K562 (cell line): ENCODE measurements around the gene DLAT. TPM values are rescaled to one million over a fixed set of nuclear protein-coding genes. Genes with fewer than 3 reads are reported as not detected.
A peak's percentile ranks its signal among the peaks of the same experiment; 100 is the strongest.

Experiments used
- ATF3 ChIP-seq, 2 experiments: fragments of 450-650 bp in 1 of 2; sonication (generic) in 1 of 2; formaldehyde crosslinking in 1 of 2; IDR thresholded peaks in 1 of 2; conservative IDR thresholded peaks in 1 of 2; 2 replicates each; pipeline versions ENCODE4 v1.6.1 to v1.8.1; 2016 to 2023; ENCODE audit warnings: mild to moderate bottlenecking in 2 of 2, moderate library complexity in 2 of 2, inconsistent platforms in 1 of 2, missing genetic modification reagents in 1 of 2
- BHLHE40 ChIP-seq: IDR thresholded peaks from 2 replicates; pipeline ENCODE4 v1.6.1; 2011; ENCODE audit warnings: low read length, improper control_type of control experiment
- CEBPZ ChIP-seq: fragments of 150-350 bp; IDR thresholded peaks from 2 replicates; pipeline ENCODE4 v1.6.1; 2014; ENCODE audit warnings: low read depth, mild to moderate bottlenecking, low read length, borderline replicate concordance
- FOS ChIP-seq: IDR thresholded peaks from 3 replicates; pipeline ENCODE4 v1.6.1; 2011; ENCODE audit not compliant: insufficient read length; ENCODE audit errors: extremely low read depth
- HDAC2 ChIP-seq: fragments of 450-650 bp; IDR thresholded peaks from 2 replicates; pipeline ENCODE4 v1.6.1; 2016; ENCODE audit warnings: mild to moderate bottlenecking
- KAT7 ChIP-seq: sonication (generic); formaldehyde crosslinking; IDR thresholded peaks from 2 replicates; pipeline ENCODE4 v1.8.0; 2022; ENCODE audit warnings: missing genetic modification reagents, mild to moderate bottlenecking, borderline replicate concordance
- KDM1A ChIP-seq, 2 experiments: fragments of 450-650 bp; IDR thresholded peaks; 2 replicates each; pipeline ENCODE4 v1.6.1; 2016; ENCODE audit warnings: mild to moderate bottlenecking in 2 of 2
- KDM2B ChIP-seq: fragments of 250-450 bp; sonication (Bioruptor Pico); IDR thresholded peaks from 2 replicates; pipeline ENCODE4 v1.8.0; 2021; ENCODE audit warnings: mild to moderate bottlenecking, moderate library complexity
- MTA3 ChIP-seq: fragments of 450-650 bp; formaldehyde crosslinking; IDR thresholded peaks from 2 replicates; pipeline ENCODE4 v1.6.1; 2017; ENCODE audit warnings: mild to moderate bottlenecking, borderline replicate concordance
- NBN ChIP-seq: fragments of 450-650 bp; IDR thresholded peaks from 2 replicates; pipeline ENCODE4 v1.6.1; 2016; ENCODE audit warnings: low read depth, mild to moderate bottlenecking
- NCOA2 ChIP-seq, 2 experiments: fragments of 450-650 bp; IDR thresholded peaks; 2 replicates each; pipeline ENCODE4 v1.6.1; 2018; ENCODE audit warnings: mild to moderate bottlenecking in 2 of 2, moderate library complexity in 1 of 2; ENCODE audit not compliant: partially characterized antibody in 2 of 2
- NFE2 ChIP-seq: IDR thresholded peaks from 2 replicates; pipeline ENCODE4 v1.6.1; 2014; ENCODE audit warnings: antibody characterized with exemption, low read depth
- NR2C1 ChIP-seq, 2 experiments: fragments of 450-650 bp; IDR thresholded peaks; 2 replicates each; pipeline ENCODE4 v1.6.1; 2017; ENCODE audit warnings: mild to moderate bottlenecking in 2 of 2, antibody characterized with exemption in 1 of 2, inconsistent platforms in 1 of 2, missing compliant biosample characterization in 1 of 2, missing genetic modification characterization in 1 of 2
- STAT5A ChIP-seq: IDR thresholded peaks from 2 replicates; pipeline ENCODE4 v1.6.1; 2012; ENCODE audit warnings: low read length, inconsistent platforms, borderline replicate concordance
- TAL1 ChIP-seq: fragments of 450-650 bp; IDR thresholded peaks from 2 replicates; pipeline ENCODE4 v1.6.1; 2016; ENCODE audit warnings: mild to moderate bottlenecking
- TCF3 ChIP-seq: sonication (generic); formaldehyde crosslinking; IDR thresholded peaks from 2 replicates; pipeline ENCODE4 v1.4.0; 2020; ENCODE audit warnings: mild to moderate bottlenecking, missing genetic modification reagents
- TCF7L2 ChIP-seq: fragments of 150-350 bp; IDR thresholded peaks from 2 replicates; pipeline ENCODE4 v1.6.1; 2016; ENCODE audit warnings: low read depth, mild to moderate bottlenecking, low read length, moderate library complexity
- TEAD1 ChIP-seq, 2 experiments: fragments of 450-650 bp in 1 of 2; sonication (generic) in 1 of 2; formaldehyde crosslinking; IDR thresholded peaks; 2 replicates each; pipeline versions ENCODE4 v1.4.0 to v1.8.0; 2020 to 2022; ENCODE audit warnings: mild to moderate bottlenecking in 2 of 2, missing genetic modification reagents in 1 of 2
- TEAD4 ChIP-seq, 2 experiments: sonication (generic) in 1 of 2; formaldehyde crosslinking in 1 of 2; IDR thresholded peaks; 2 replicates each; pipeline versions ENCODE4 v1.6.1 to v1.8.0; 2012 to 2022; ENCODE audit warnings: borderline replicate concordance in 1 of 2, inconsistent platforms in 1 of 2, low read length in 1 of 2, mild to moderate bottlenecking in 1 of 2, missing genetic modification reagents in 1 of 2
- USF2 ChIP-seq: sonication (generic); formaldehyde crosslinking; IDR thresholded peaks from 2 replicates; pipeline ENCODE4 v1.5.0; 2020; ENCODE audit warnings: missing genetic modification reagents
- ZBTB34 ChIP-seq: fragments of 250-450 bp; sonication (Bioruptor Pico); IDR thresholded peaks from 2 replicates; pipeline ENCODE4 v1.8.0; 2021; ENCODE audit warnings: mild to moderate bottlenecking, moderate library complexity
- polyA plus RNA-seq, 8 experiments: library from polyadenylated mRNA; depleted of rRNA in 4 of 8; stranded (reverse) in 5 of 8; unstranded in 3 of 8; fragments of >200 nt; fragmentation: Nextera tagmentation in 2 of 8; fragmentation: Illumina TruSeq in 1 of 8; extraction: Ambion mirVana in 2 of 8; extraction: Trizol in 1 of 8; gene quantifications; 2 replicates each; pipeline versions ENCODE4 v1.2.1 to v1.2.3, GENCODE V29; 2011 to 2014; ENCODE audit warnings: inconsistent platforms in 1 of 8, missing spikeins in 1 of 8
- total RNA-seq, 7 experiments: library from RNA; depleted of rRNA in 6 of 7; stranded (reverse); fragments of >200 nt in 6 of 7; fragmentation: Illumina TruSeq in 2 of 7; extraction: Trizol in 2 of 7; gene quantifications; 2 replicates each; pipeline versions ENCODE4 v1.2.1 to v1.2.3, GENCODE V29; 2011 to 2021; ENCODE audit warnings: low replicate concordance in 1 of 7

The DLAT gene
- total and polyA plus RNA-seq, 9 of the 15 experiments (the other 6 are each of a cell fraction or from before 2014, with no cell fraction given) = 41.7 to 152 (median 105) TPM

- peak; percentile 62; the same call in 1 of the 2 replicates for TF ChIP-seq BHLHE40
- TF ChIP-seq NFE2 = 0 out of 2 replicates have a peak, but pooled peaks have one; percentile 5
- TF ChIP-seq CEBPZ = no peak
- TF ChIP-seq KDM2B = no peak
- no peak for TF ChIP-seq TEAD1 (CRISPR knock-in tag; IDR thresholded peaks at IDR 0.05)
- TF ChIP-seq HDAC2 = peak; percentile 81
- TF ChIP-seq TCF3 (CRISPR knock-in tag) = peak; percentile 61
- TF ChIP-seq KDM1A (IDR thresholded peaks at IDR 0.05) = peak; percentile 77 to 78
- no peak for TF ChIP-seq KAT7 (CRISPR knock-in tag)
- TF ChIP-seq MTA3 = peak; percentile 91
- TF ChIP-seq STAT5A = peak; percentile 84
- 0 out of 2 replicates have a peak, but pooled peaks have one; percentile 34 for TF ChIP-seq TEAD4 (IDR thresholded peaks at IDR 0.05; ENCODE audit: low read length)
- no peak for TF ChIP-seq TEAD4 (CRISPR knock-in tag; IDR thresholded peaks at IDR 0.05; ENCODE audit: borderline replicate concordance)
- peak; percentile 85 for TF ChIP-seq ATF3 (IDR thresholded peaks at IDR 0.05)
- TF ChIP-seq ATF3 (CRISPR knock-in tag; conservative IDR thresholded peaks at IDR 0.05) = no peak
- no peak for TF ChIP-seq NCOA2 (IDR thresholded peaks at IDR 0.05; ENCODE audit: partially characterized antibody in 2 of 2)
- no peak for TF ChIP-seq NR2C1 (IDR thresholded peaks at IDR 0.05)
- no peak for TF ChIP-seq NR2C1 (tag; IDR thresholded peaks at IDR 0.05)
- no peak for TF ChIP-seq TCF7L2
- no peak for TF ChIP-seq FOS
- TF ChIP-seq NBN = peak; percentile 87; the same call in 1 of the 2 replicates
- no peak for TF ChIP-seq USF2 (CRISPR knock-in tag)
- peak; percentile 67 for TF ChIP-seq TAL1
- TF ChIP-seq ZBTB34 (CRISPR knock-in tag) = no peak
These were observed 72.7 kb downstream of the DLAT start (continued) for GRCh38 chr11:112097734-112098528.
